Stimulated activated CD4-positive, alpha-beta T cell treated with anti-CD3 and anti-CD28 coated beads, Interleukin-15, amount 100 ng/mL, for 48 hours (primary cell): Measurements from ENCODE around the gene RAP2B.
"Not testable (repeated sequence)": the region's sequence is repeated elsewhere in the genome, so short reads cannot be mapped to it uniquely, and the experiment has no call there.

Experiments used
- DNase-seq, 2 donors: peaks; one replicate each; pipeline ENCODE4 v3.0.0-alpha.2; 2020; ENCODE audit warnings: low read depth in 2 of 2

The RAP2B gene

GRCh38 chr3:153193786-153194476 is 31.9 kb downstream of the RAP2B start:
- DNase-seq, result not testable (repeated sequence)

GRCh38 chr3:153195349-153195879 is 33.4 kb downstream of the RAP2B start:
- DNase-seq, result no peak

- no peak for DNase-seq
Observed at GRCh38 chr3:153209596-153209995, 47.6 kb downstream of the RAP2B start.

GRCh38 chr3:153210146-153210545 is 48.1 kb downstream of the RAP2B start:
- no peak for DNase-seq

- no peak for DNase-seq
Observed at GRCh38 chr3:153210660-153211059, 48.6 kb downstream of the RAP2B start.

GRCh38 chr3:153215497-153215896 is 53.5 kb downstream of the RAP2B start:
- DNase-seq, result no peak

- no peak for DNase-seq
Observed at GRCh38 chr3:153215966-153216365, 53.9 kb downstream of the RAP2B start.

GRCh38 chr3:153216928-153217327 is 54.9 kb downstream of the RAP2B start:
- no peak for DNase-seq

GRCh38 chr3:153219146-153219545 is 57.1 kb downstream of the RAP2B start:
- DNase-seq, result no peak
